ENCODE data around the gene RPL3.

RPL3 gene

GRCh38 chr22:39319284-39320022 is at the start of gene RPL3:
TSS of gene RPL3 (minus strand) at chr22:39319623. CDS start at chr22:39319597, 26 bp downstream.
- H3K36me3 ChIP-seq (ENCODE audit: insufficient read depth, low read length): peaks cover 40% of the 10 kb centered on the region
- peak within 1 kb of the TSS; percentile 81 for H2AFZ ChIP-seq (ENCODE audit: low read depth, low read length)
- H3K4me1 ChIP-seq (ENCODE audit: insufficient read depth, low read length): peaks cover 30% of the 10 kb centered on the region
- H3K4me3 ChIP-seq (ENCODE audit: low read length): peak within 1 kb of the TSS; percentile 91
- no peaks in the 10 kb centered on the region for H3K9me3 ChIP-seq (ENCODE audit: low read length)
- no peaks in the 10 kb centered on the region for H3K27me3 ChIP-seq (ENCODE audit: insufficient read depth, low read length)

- Histone ChIP-seq H3K9me3 (ENCODE audit: low read length) (peaks cover 5% of the 10 kb centered on the region), H3K36me3 (ENCODE audit: insufficient read depth, low read length) (peaks cover 5% of the 10 kb centered on the region), H3K4me3 (ENCODE audit: low read length) (no peak overlapping the region), H3K4me1 (ENCODE audit: insufficient read depth, low read length) (no peaks in the 10 kb centered on the region), H2AFZ (ENCODE audit: low read depth, low read length) (no peak overlapping the region), H3K27me3 (ENCODE audit: insufficient read depth, low read length) (no peaks in the 10 kb centered on the region)
Measured at GRCh38 chr22:39369186-39369585, 49.8 kb upstream of the RPL3 start.

GRCh38 chr22:39368461-39368911 is 49.1 kb upstream of the RPL3 start:
- Histone ChIP-seq H2AFZ (ENCODE audit: low read depth, low read length) (no peak overlapping the region), H3K4me3 (ENCODE audit: low read length) (no peak overlapping the region), H3K9me3 (ENCODE audit: low read length) (peaks cover 5% of the 10 kb centered on the region), H3K36me3 (ENCODE audit: insufficient read depth, low read length) (peaks cover 5% of the 10 kb centered on the region), H3K27me3 (ENCODE audit: insufficient read depth, low read length) (no peaks in the 10 kb centered on the region), H3K4me1 (ENCODE audit: insufficient read depth, low read length) (no peaks in the 10 kb centered on the region)

- Histone ChIP-seq H3K4me3 (ENCODE audit: low read length) (no peak overlapping the region), H3K9me3 (ENCODE audit: low read length) (peaks cover 5% of the 10 kb centered on the region), H3K36me3 (ENCODE audit: insufficient read depth, low read length) (peaks cover 5% of the 10 kb centered on the region), H2AFZ (ENCODE audit: low read depth, low read length) (no peak overlapping the region), H3K4me1 (ENCODE audit: insufficient read depth, low read length) (no peaks in the 10 kb centered on the region), H3K27me3 (ENCODE audit: insufficient read depth, low read length) (no peaks in the 10 kb centered on the region)
Measured at GRCh38 chr22:39367035-39367434, 47.6 kb upstream of the RPL3 start.

- Histone ChIP-seq H3K9me3 (ENCODE audit: low read length) (no peaks in the 10 kb centered on the region), H3K4me3 (ENCODE audit: low read length) (no peak overlapping the region), H3K4me1 (ENCODE audit: insufficient read depth, low read length) (no peaks in the 10 kb centered on the region)
Measured at GRCh38 chr22:39365492-39365780, 46.0 kb upstream of the RPL3 start.

GRCh38 chr22:39364714-39365491 is 45.5 kb upstream of the RPL3 start:
- H3K4me1 ChIP-seq (ENCODE audit: insufficient read depth, low read length): no peaks in the 10 kb centered on the region
- no peak overlapping the region for H3K4me3 ChIP-seq (ENCODE audit: low read length)
- H2AFZ ChIP-seq (ENCODE audit: low read depth, low read length): no peak overlapping the region
- no peaks in the 10 kb centered on the region for H3K27me3 ChIP-seq (ENCODE audit: insufficient read depth, low read length)
- no peaks in the 10 kb centered on the region for H3K9me3 ChIP-seq (ENCODE audit: low read length)
- peaks cover 5% of the 10 kb centered on the region for H3K36me3 ChIP-seq (ENCODE audit: insufficient read depth, low read length)

More at GRCh38 chr22:39365492-39365780, 46.0 kb upstream of the RPL3 start:
- Histone ChIP-seq H3K27me3 (ENCODE audit: insufficient read depth, low read length) (no peaks in the 10 kb centered on the region), H2AFZ (ENCODE audit: low read depth, low read length) (no peak overlapping the region), H3K36me3 (ENCODE audit: insufficient read depth, low read length) (peaks cover 5% of the 10 kb centered on the region)

- Histone ChIP-seq H2AFZ (ENCODE audit: low read depth, low read length) (no peak overlapping the region), H3K36me3 (ENCODE audit: insufficient read depth, low read length) (peaks cover 6% of the 10 kb centered on the region), H3K27me3 (ENCODE audit: insufficient read depth, low read length) (no peaks in the 10 kb centered on the region), H3K9me3 (ENCODE audit: low read length) (no peaks in the 10 kb centered on the region), H3K4me3 (ENCODE audit: low read length) (no peak overlapping the region), H3K4me1 (ENCODE audit: insufficient read depth, low read length) (no peaks in the 10 kb centered on the region)
Measured at GRCh38 chr22:39363751-39364515, 44.5 kb upstream of the RPL3 start.

GRCh38 chr22:39362932-39363331 is 43.5 kb upstream of the RPL3 start:
- no peak overlapping the region for H3K4me3 ChIP-seq (ENCODE audit: low read length)
- H3K4me1 ChIP-seq (ENCODE audit: insufficient read depth, low read length): no peaks in the 10 kb centered on the region
- peaks cover 8% of the 10 kb centered on the region for H3K36me3 ChIP-seq (ENCODE audit: insufficient read depth, low read length)

GRCh38 chr22:39362271-39362670 is 42.8 kb upstream of the RPL3 start:
- Histone ChIP-seq H3K36me3 (ENCODE audit: insufficient read depth, low read length) (peaks cover 8% of the 10 kb centered on the region), H3K4me1 (ENCODE audit: insufficient read depth, low read length) (no peaks in the 10 kb centered on the region), H3K4me3 (ENCODE audit: low read length) (no peak overlapping the region), H3K27me3 (ENCODE audit: insufficient read depth, low read length) (no peaks in the 10 kb centered on the region), H3K9me3 (ENCODE audit: low read length) (no peaks in the 10 kb centered on the region), H2AFZ (ENCODE audit: low read depth, low read length) (no peak overlapping the region)

More at GRCh38 chr22:39362932-39363331, 43.5 kb upstream of the RPL3 start:
- no peaks in the 10 kb centered on the region for H3K9me3 ChIP-seq (ENCODE audit: low read length)
- no peaks in the 10 kb centered on the region for H3K27me3 ChIP-seq (ENCODE audit: insufficient read depth, low read length)
- H2AFZ ChIP-seq (ENCODE audit: low read depth, low read length): no peak overlapping the region

- Histone ChIP-seq H3K27me3 (ENCODE audit: insufficient read depth, low read length) (no peaks in the 10 kb centered on the region), H3K4me1 (ENCODE audit: insufficient read depth, low read length) (no peaks in the 10 kb centered on the region)
Measured at GRCh38 chr22:39361496-39361895, 42.1 kb upstream of the RPL3 start.

GRCh38 chr22:39360674-39361413 is 41.4 kb upstream of the RPL3 start:
- no peaks in the 10 kb centered on the region for H3K27me3 ChIP-seq (ENCODE audit: insufficient read depth, low read length)
- H3K4me1 ChIP-seq (ENCODE audit: insufficient read depth, low read length): no peaks in the 10 kb centered on the region
- no peak overlapping the region for H2AFZ ChIP-seq (ENCODE audit: low read depth, low read length)
- H3K9me3 ChIP-seq (ENCODE audit: low read length): peaks cover 2% of the 10 kb centered on the region
- peaks cover 3% of the 10 kb centered on the region for H3K36me3 ChIP-seq (ENCODE audit: insufficient read depth, low read length)
- H3K4me3 ChIP-seq (ENCODE audit: low read length): no peak overlapping the region

More at GRCh38 chr22:39361496-39361895, 42.1 kb upstream of the RPL3 start:
- H2AFZ ChIP-seq (ENCODE audit: low read depth, low read length): no peak overlapping the region
- H3K4me3 ChIP-seq (ENCODE audit: low read length): no peak overlapping the region
- H3K9me3 ChIP-seq (ENCODE audit: low read length): peaks cover 2% of the 10 kb centered on the region
- H3K36me3 ChIP-seq (ENCODE audit: insufficient read depth, low read length): peaks cover 3% of the 10 kb centered on the region

- Histone ChIP-seq H2AFZ (ENCODE audit: low read depth, low read length) (no peak overlapping the region), H3K9me3 (ENCODE audit: low read length) (peaks cover 2% of the 10 kb centered on the region), H3K4me3 (ENCODE audit: low read length) (no peak overlapping the region), H3K4me1 (ENCODE audit: insufficient read depth, low read length) (no peaks in the 10 kb centered on the region), H3K27me3 (ENCODE audit: insufficient read depth, low read length) (no peaks in the 10 kb centered on the region), H3K36me3 (ENCODE audit: insufficient read depth, low read length) (peaks cover 3% of the 10 kb centered on the region)
Measured at GRCh38 chr22:39360242-39360641, 40.8 kb upstream of the RPL3 start.

All from neuron (in vitro differentiated cells).